T-helper 1 cell treated with Interleukin-12 subunit alpha and Interleukin-12 subunit beta and Interleukin-4 antibody, amounts not matched to agents 30 μg/mL and 1 μg/mL, for 36 hours (primary cell): ENCODE data around the gene PSMC3.

Experiments
- H3K27ac Mint-ChIP-seq: one replicate; pipeline ENCODE4 v1.8.0; 2021; ENCODE audit warnings: mild to moderate bottlenecking, mixed read lengths
- H3K27me3 Mint-ChIP-seq: one replicate; pipeline ENCODE4 v1.8.0; 2021; ENCODE audit warnings: low read depth, mixed read lengths
- H3K36me3 Mint-ChIP-seq: one replicate; pipeline ENCODE4 v1.8.0; 2021; ENCODE audit warnings: low read depth, mixed read lengths
- H3K4me1 Mint-ChIP-seq: one replicate; pipeline ENCODE4 v1.8.0; 2021; ENCODE audit warnings: low read depth, mixed read lengths
- H3K4me3 Mint-ChIP-seq: one replicate; pipeline ENCODE4 v1.8.0; 2021; ENCODE audit warnings: mild to moderate bottlenecking, moderate library complexity, mixed read lengths
- H3K9me3 Mint-ChIP-seq: one replicate; pipeline ENCODE4 v1.8.0; 2021; ENCODE audit warnings: mixed read lengths

The PSMC3 gene

DNA sequence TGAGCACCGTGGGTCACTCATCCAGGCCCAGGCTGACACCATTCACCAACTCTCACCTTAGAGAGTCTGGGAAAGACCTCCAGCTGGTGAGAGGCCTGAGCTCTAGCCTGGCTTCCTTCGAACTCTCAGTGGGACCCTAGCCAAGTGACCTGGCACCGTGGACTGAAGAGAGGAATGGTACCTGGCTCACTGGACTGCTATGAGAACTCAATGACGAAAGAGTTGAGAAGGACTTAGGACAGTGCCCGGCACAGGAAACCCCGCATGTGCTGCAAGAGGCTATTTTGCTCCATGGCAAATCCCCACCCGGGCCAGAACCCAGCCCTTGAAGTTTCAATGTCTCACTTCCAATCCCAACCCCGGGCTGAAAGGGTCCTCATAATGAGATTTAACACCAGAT lies 23.3 kb upstream of the PSMC3 start:
- Mint-ChIP-seq H3K4me3 (no peak overlapping the region), H3K27ac (no peak overlapping the region), H3K27me3 (no peaks in the 10 kb centered on the region), H3K36me3 (no peaks in the 10 kb centered on the region), H3K9me3 (no peaks in the 10 kb centered on the region), H3K4me1 (peaks cover 3% of the 10 kb centered on the region)

DNA sequence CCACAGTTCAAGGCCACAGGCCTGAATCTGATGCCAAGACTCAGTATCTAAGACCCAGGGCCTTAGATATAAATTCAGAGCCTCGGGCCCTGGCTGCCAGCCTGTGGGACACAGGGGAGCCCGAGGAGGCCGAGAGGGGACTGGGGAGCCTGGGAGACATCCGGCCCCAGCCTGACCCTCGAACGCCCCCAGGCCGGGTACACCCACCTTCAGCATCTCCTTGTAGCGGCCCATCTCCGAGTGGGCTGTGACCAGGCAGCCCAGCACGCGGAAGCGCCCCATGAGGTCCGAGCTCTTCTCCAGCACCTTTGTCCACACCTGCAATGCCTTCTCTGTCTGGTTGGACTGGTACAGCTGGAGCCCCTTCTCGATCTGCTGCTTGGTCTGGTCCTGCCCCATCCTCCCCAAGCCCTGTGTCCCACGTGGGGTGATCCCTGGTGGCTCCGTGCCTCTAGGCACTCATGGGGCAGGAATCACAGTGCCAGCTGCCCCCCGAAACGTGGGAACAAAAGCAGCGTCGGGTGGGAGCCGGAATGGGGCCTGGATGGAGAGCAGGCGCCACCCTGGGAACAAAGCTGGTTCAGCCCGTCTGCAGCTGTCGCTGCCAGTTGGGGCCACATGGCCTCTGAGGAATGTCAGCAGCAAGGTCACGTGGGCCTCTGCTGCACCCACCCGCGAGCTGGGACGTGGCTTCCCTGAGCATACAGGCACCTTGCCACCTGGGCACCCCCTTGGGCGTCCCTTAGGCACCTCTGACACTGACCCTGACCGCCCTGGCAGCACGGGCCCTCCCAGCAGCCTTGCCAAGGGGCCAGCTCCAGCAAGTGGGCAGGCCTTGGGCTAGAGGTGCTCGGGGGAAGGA lies 22.6 kb upstream of the PSMC3 start, which contains the start of gene RAPSN:
Gene RAPSN, minus strand, starts transcription at position 571 of the 862 bp plus-strand sequence. Its CDS starts 172 bp downstream, at position 399.
- Mint-ChIP-seq H3K36me3 (no peaks in the 10 kb centered on the region), H3K4me1 (no peaks in the 10 kb centered on the region), H3K27me3 (no peaks in the 10 kb centered on the region), H3K4me3 (no peak within 1 kb of the TSS), H3K27ac (no peak within 1 kb of the TSS), H3K9me3 (no peaks in the 10 kb centered on the region)

DNA sequence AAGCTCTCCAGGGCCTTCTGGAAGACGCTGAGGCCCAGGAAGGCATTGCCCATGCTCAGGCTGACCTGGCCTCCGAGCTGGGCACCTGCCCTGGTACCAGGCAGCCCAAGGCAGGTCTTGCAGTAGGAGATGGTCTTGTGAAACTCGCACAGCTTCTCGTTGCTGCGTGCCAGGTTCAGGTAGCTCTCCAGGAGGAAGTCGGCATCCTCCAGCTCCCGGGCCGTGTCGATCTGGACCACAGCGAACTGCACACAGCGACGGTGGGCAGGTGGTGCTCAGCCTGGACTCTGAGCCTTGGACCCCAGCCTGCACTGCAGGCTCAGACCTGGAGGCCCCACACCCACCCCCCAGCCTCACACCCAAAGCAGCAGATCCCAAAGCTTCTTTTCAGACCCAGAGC lies 21.7 kb upstream of the PSMC3 start:
- H3K4me3 Mint-ChIP-seq, result no peak overlapping the region
- no peaks in the 10 kb centered on the region for H3K4me1 Mint-ChIP-seq
- H3K36me3 Mint-ChIP-seq, result no peaks in the 10 kb centered on the region
- no peaks in the 10 kb centered on the region for H3K9me3 Mint-ChIP-seq
- H3K27me3 Mint-ChIP-seq, result no peaks in the 10 kb centered on the region
- H3K27ac Mint-ChIP-seq, result no peak overlapping the region

DNA sequence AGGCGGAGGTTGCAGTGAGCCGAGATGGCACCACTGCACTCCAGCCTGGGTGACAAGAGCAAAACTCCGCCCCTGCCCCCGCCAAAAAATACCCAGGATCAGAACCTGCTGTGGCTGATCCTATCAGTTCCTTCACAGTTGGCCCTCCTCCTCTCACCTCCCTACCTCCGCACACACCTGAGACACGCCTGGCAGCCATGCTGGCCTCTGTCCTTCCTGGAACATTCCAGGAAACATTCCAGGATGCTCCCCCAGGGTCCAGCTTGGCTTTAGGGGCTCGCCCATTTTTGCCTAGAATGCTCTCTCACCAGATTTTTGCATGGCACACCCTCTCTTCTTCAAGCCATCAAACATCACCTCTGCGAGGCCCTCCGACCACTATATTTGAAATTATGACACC lies 20.6 kb upstream of the PSMC3 start:
- no peaks in the 10 kb centered on the region for H3K9me3 Mint-ChIP-seq
- H3K4me3 Mint-ChIP-seq, result no peak overlapping the region
- no peaks in the 10 kb centered on the region for H3K27me3 Mint-ChIP-seq
- H3K4me1 Mint-ChIP-seq, result no peaks in the 10 kb centered on the region
- peak overlapping the region; percentile 33 for H3K27ac Mint-ChIP-seq
- H3K36me3 Mint-ChIP-seq, result no peaks in the 10 kb centered on the region

DNA sequence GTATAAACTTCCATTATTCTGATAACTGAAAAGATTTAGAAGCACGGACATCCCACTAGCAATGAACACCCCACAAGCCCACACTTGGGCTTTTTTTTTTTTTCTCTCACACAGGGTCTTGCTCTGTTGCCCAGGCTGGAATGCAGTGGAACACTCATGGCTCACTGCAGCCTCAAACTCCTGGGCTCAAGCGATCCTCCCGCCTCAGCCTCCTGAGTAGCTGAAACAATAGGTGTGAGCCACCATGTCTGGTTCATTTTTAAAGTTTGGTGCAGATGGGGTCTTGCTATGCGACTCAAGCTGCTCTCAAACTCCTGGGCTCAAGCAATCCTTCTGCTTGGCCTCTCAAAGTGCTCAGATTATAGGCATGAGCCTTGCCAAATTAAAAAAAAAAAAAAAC lies 19.6 kb upstream of the PSMC3 start:
- Mint-ChIP-seq H3K27me3 (no peaks in the 10 kb centered on the region), H3K4me1 (no peaks in the 10 kb centered on the region), H3K9me3 (no peaks in the 10 kb centered on the region), H3K27ac (no peak overlapping the region), H3K4me3 (no peak overlapping the region), H3K36me3 (no peaks in the 10 kb centered on the region)

DNA sequence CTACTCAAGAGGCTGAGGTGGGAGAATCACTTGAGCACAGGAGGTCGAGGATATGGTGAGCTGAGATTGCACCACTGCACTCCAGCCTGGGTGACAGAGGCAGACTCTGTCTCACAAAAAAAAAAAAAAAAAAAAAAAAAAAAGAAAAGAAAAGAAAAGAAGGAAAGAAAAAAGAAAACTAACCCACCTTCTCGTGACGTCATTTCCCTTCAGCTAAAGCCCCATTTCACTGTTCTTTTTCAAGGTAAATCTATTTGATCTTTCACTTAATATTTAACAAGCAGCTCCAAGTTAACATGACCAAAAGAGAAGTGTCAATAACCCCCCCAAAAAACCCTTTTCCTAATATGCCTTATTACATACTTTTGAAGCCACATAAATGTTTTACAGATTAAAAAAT lies 17.6 kb upstream of the PSMC3 start:
- Mint-ChIP-seq H3K4me3 (no peak overlapping the region), H3K27me3 (no peaks in the 10 kb centered on the region), H3K27ac (no peak overlapping the region), H3K36me3 (no peaks in the 10 kb centered on the region), H3K4me1 (no peaks in the 10 kb centered on the region), H3K9me3 (no peaks in the 10 kb centered on the region)

DNA sequence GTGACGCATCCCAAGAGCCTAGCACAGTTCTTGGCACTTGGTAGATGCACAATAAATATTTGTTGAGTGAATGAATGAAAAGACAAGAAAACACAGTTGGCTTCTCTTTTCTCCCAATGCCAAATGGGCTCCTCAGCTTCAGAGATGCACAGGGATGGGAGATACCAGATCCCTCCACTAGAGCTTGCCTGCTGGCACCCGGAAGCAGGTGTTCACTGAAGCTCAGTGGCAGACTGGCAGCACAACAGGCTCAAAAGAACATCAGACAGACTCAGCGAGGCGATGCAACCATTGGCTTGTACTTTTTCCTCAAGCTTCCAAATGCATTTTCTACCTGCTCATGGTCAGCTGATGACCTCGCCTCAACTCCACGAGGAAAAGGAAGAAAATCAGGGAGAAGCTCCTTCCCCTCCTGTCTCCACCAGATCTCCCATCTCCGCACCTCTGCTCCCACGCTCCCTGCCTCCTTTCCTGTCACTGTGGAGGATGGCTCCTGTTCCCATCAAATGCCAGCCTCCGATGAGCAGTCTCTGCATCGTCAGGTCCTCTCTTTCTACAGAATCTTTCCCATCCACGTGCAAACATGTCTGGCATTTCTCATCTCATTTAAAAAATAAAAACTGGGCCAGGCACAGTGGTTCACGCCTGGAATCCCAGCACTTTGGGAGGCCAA lies 16.9 kb upstream of the PSMC3 start:
- no peaks in the 10 kb centered on the region for H3K27me3 Mint-ChIP-seq
- H3K27ac Mint-ChIP-seq, result no peak overlapping the region
- no peak overlapping the region for H3K4me3 Mint-ChIP-seq
- no peaks in the 10 kb centered on the region for H3K9me3 Mint-ChIP-seq
- H3K36me3 Mint-ChIP-seq, result no peaks in the 10 kb centered on the region
- H3K4me1 Mint-ChIP-seq, result no peaks in the 10 kb centered on the region

DNA sequence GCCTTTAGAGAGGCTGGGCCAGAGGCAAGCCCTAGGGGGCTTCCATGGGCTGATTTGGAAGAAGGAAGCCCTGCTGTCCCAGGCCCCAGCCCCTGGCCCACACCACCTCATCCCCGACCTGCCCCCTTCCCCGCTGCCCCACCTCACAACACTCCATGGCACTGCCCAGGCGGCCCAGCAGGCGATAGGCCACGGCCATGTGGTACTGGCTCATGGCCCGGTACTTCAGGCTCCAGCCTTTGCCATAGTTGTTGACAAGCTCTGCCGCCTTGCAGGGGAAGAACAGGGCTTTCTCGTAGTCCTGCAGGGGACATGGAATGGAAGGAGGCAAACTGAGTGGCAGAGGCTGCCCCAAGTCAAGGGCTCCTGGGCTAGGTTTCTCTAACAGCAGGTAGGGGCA lies 16.3 kb upstream of the PSMC3 start:
- H3K4me3 Mint-ChIP-seq, result no peak overlapping the region
- no peaks in the 10 kb centered on the region for H3K27me3 Mint-ChIP-seq
- H3K27ac Mint-ChIP-seq, result no peak overlapping the region
- H3K9me3 Mint-ChIP-seq, result no peaks in the 10 kb centered on the region
- no peaks in the 10 kb centered on the region for H3K4me1 Mint-ChIP-seq
- H3K36me3 Mint-ChIP-seq, result no peaks in the 10 kb centered on the region

DNA sequence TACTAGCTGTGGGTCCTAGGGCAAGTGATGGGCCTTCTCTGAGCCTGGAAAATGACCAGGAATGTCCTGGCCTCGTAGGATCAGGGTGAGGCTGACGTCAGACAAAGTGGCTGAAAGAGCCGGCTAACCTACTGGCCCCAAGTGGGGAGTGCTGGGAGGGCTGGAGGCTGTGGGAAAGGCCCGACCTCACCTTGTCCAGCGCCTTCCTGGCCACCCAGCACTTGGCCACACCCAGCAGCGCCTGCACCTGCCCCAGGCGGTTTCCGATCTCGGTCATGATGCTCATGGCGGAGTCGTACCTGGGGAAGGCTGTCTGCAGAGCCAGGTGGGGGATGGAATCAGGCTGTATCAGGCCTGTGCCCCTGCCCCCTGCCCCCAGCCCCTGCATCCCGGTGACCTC lies 15.2 kb upstream of the PSMC3 start:
- no peaks in the 10 kb centered on the region for H3K27me3 Mint-ChIP-seq
- H3K4me3 Mint-ChIP-seq, result no peak overlapping the region
- H3K36me3 Mint-ChIP-seq, result no peaks in the 10 kb centered on the region
- H3K4me1 Mint-ChIP-seq, result no peaks in the 10 kb centered on the region
- H3K27ac Mint-ChIP-seq, result no peak overlapping the region
- H3K9me3 Mint-ChIP-seq, result no peaks in the 10 kb centered on the region

DNA sequence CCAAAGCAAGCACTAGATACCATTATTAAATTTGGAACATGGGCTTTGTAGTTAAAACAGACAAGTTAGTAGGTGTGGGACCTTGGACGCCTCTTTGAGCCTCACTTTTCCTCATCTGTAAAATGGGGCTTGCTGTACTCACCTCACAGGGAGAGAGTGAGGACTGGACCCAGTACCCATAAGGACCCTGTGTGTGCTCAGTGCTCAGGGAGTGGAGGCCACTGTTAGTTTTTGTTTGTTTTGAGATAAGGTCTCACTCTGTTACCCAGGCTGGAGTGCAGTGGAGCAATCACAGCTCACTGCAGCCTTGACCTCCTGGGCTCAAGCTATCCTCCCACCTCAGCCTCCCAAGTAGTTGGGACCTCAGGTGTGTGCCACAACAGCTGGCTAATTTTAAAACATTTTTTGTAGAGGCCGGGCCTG lies 13.8 kb upstream of the PSMC3 start:
- no peaks in the 10 kb centered on the region for H3K9me3 Mint-ChIP-seq
- H3K27ac Mint-ChIP-seq, result no peak overlapping the region
- H3K27me3 Mint-ChIP-seq, result no peaks in the 10 kb centered on the region
- H3K36me3 Mint-ChIP-seq, result no peaks in the 10 kb centered on the region
- no peak overlapping the region for H3K4me3 Mint-ChIP-seq
- H3K4me1 Mint-ChIP-seq, result no peaks in the 10 kb centered on the region

DNA sequence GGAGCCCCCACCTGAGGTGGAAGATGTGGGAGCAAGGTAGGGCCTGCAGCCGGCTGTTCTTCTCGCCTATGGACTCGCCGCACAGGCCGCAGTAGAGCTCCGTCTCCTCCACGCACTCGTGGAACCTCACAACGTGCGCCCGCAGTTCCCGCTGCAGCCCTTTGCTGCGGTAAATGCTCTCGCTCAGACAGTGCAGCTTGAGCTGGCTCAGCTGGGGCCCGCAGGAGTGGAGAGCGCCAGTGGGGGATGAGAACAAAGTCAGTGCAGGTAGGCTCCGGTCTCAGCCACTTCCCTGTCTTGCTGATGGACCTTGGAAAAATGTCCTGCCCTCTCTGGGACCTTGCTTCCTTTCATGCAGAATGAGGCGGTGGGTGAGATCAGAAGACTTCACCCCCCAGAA lies 12.5 kb upstream of the PSMC3 start:
- Mint-ChIP-seq H3K27me3 (no peaks in the 10 kb centered on the region), H3K4me3 (no peak overlapping the region), H3K9me3 (no peaks in the 10 kb centered on the region), H3K27ac (no peak overlapping the region), H3K4me1 (no peaks in the 10 kb centered on the region), H3K36me3 (no peaks in the 10 kb centered on the region)

DNA sequence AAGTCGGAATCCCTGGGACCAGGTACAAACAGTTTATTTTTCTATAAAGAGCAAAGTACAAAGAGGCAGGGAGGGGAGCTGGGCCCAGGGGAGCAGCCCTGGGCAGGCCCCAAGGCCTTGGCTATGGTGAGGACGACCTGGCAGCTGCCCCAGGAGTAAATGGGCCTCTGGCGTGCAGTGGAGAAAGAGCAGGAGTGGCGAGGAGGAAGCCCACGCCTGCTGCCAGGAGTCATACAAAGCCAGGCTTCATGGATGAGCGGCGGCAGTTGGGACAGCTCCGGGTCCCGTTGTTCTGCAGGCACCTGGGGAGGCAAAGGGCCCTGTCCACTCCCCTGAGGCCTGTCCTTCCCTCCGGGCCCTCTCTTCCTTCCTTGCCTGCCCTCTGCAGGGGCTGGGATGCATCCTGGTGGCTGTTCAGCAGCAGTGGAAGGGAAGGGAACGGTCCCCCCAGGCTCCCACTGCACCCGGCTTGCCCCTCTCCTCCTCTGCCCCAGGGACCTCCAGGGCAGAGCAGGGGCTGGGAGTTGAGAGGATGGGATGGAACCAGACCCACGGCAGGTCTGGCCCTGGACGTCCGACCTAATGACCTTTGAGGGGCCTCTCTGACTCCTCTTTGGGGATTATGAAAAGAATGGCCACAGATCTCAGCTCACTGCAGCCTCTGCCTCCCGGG lies 11.6 kb upstream of the PSMC3 start:
- Mint-ChIP-seq H3K4me1 (no peaks in the 10 kb centered on the region), H3K9me3 (no peaks in the 10 kb centered on the region)

DNA sequence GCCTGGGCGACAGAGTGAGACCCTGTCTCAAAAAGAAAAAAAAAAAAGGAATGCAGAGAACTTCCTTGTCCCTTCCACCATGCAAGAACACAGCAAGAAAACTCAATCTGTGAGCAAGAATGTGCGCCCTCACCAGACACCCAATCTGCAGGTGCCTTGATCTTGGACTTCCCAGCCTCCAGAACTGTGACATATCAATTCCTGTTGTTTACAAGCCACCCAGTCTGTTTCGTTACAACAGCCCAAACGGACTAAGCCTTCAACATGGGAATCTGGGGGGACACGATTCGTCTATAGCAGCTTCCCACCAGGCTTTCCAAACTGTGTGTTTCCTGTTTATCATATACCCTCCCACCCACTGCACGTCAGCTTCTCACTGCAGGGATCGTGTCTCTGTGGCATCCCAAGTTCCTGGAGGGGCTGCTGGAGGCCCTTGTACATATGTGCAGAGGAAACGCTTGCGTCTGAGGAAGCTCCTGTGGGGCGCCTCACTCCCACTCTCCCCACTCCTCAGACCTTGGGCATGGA lies 11.0 kb upstream of the PSMC3 start:
- Mint-ChIP-seq H3K27me3 (no peaks in the 10 kb centered on the region), H3K9me3 (no peaks in the 10 kb centered on the region), H3K4me3 (no peak overlapping the region), H3K27ac (no peak overlapping the region), H3K36me3 (no peaks in the 10 kb centered on the region), H3K4me1 (no peaks in the 10 kb centered on the region)

More for the DNA sequence above, 11.6 kb upstream of the PSMC3 start:
- Mint-ChIP-seq H3K27ac (no peak overlapping the region), H3K36me3 (no peaks in the 10 kb centered on the region), H3K27me3 (no peaks in the 10 kb centered on the region), H3K4me3 (no peak overlapping the region)

DNA sequence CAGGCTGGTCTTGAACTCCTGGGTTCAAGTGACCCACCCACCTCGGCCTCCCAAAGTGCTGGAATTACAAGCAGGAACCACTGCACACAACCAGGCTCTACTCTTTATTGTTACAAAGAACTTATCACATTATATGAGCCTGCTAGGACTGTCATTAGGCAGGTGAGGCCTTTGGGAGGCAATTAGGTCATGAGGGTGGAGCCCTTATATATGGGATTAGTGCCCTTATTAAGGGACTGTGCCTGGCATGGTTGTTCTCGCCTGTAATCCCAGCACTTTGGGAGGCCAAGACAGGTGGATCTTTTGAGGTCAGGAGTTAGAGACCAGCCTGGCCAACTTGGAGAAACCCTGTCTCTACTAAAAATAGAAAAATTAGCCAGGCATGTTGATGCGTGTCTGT lies 10.5 kb upstream of the PSMC3 start:
- Mint-ChIP-seq H3K36me3 (no peaks in the 10 kb centered on the region), H3K9me3 (no peaks in the 10 kb centered on the region), H3K4me3 (no peak overlapping the region), H3K27ac (no peak overlapping the region), H3K27me3 (no peaks in the 10 kb centered on the region), H3K4me1 (no peaks in the 10 kb centered on the region)

DNA sequence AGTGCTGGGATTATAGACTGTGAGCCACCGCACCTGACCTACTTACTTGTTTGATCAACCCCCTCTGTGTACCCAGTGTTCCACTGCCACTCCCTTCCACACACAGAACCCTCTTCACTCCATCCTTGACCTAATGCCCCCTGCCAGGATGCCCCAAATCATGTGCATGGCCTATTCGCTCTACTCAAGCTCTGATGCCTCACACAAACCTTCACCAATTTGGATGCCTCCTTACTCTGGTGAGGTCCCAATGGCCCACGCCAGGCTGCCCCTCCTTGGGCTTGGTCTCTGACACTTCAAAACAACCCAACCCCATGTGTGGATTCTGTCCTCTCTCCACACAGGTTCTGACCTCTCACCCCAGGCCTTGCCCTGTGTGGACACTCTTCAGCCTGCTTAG lies 9.4 kb upstream of the PSMC3 start:
- no peak overlapping the region for H3K27ac Mint-ChIP-seq
- no peaks in the 10 kb centered on the region for H3K36me3 Mint-ChIP-seq
- H3K9me3 Mint-ChIP-seq, result no peaks in the 10 kb centered on the region
- H3K4me3 Mint-ChIP-seq, result no peak overlapping the region
- no peaks in the 10 kb centered on the region for H3K27me3 Mint-ChIP-seq
- no peaks in the 10 kb centered on the region for H3K4me1 Mint-ChIP-seq
